HG03457 (cell line): Measurements from ENCODE around the gene SERPINB2.

Experiments used
- ATAC-seq: cut with Tn5 transposase; IDR thresholded peaks from one replicate; pipeline ENCODE4 v1.9.1; 2021; ENCODE audit warnings: moderate number of reproducible peaks; ENCODE audit not compliant: unreplicated experiment

SERPINB2 gene, protein sequence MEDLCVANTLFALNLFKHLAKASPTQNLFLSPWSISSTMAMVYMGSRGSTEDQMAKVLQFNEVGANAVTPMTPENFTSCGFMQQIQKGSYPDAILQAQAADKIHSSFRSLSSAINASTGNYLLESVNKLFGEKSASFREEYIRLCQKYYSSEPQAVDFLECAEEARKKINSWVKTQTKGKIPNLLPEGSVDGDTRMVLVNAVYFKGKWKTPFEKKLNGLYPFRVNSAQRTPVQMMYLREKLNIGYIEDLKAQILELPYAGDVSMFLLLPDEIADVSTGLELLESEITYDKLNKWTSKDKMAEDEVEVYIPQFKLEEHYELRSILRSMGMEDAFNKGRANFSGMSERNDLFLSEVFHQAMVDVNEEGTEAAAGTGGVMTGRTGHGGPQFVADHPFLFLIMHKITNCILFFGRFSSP

DNA sequence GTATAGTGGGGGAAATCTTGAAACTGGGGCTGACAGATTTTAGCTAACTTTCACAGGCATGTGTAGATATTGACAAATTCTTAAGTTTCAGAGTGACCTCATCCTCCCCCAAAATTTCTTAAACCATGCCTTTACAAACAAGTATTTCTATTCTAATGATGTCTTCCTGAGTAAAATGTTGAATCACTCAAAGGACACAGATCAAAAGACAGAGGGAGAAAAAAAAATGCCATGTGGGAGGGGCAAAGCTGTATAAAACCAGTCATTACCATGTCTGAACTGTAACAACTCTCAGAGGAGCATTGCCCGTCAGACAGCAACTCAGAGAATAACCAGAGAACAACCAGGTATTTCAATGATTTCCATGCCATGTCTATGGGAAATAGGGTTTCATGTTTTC is at the start of gene SERPINB2:
Gene SERPINB2 (plus strand): TSS at position 282 of the 400 bp plus-strand sequence. CDS start 3,740 bp downstream, outside the sequence.
- no peak for ATAC-seq

DNA sequence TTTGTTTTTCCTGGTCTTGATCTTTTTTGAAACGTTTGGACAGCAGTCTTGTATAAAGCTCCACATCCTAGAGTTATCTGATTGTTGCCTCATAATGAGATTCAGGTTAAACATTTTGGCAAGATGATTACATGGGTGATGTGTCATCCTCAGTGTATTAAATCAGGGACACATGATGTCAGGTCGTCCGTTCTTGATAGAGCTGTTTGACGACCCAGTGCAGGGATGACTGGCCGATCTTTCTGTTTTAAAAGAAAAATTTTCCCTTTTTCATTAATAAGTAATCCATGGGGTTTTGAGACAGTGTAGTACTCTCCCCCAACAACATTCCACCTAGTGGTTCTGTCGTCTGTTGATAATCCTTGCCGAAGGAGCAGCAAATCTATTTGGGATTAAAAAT is 44.5 kb upstream of the SERPINB2 start:
- no peak for ATAC-seq

- ATAC-seq = no peak
These were observed 43.3 kb upstream of the SERPINB2 start for GRCh38 chr18:63844254-63844653.

GRCh38 chr18:63848159-63848558 is 39.3 kb upstream of the SERPINB2 start:
- no peak for ATAC-seq

DNA sequence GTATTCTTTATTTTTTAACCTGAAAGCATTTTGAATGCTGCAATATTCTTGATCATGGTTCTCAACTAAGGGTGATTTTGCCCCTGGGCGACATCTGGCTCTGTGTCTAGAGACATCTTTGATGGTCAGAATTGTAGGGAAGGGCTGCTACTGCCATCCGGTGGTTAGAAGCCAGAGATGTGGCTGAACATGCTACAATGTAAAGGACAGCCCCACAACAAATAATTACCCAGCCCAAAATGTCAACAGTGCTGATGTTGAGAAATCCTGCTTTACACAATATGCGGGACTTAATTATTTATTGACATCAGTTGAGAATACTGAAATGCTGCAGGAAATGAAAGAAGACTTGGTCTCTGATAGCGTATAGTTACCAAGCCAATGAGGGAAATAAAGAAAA is 37.5 kb upstream of the SERPINB2 start:
- peak; percentile 64 for ATAC-seq

- ATAC-seq = no peak
These were observed 36.9 kb upstream of the SERPINB2 start for GRCh38 chr18:63850636-63851035.

- no peak for ATAC-seq
These were observed 29.0 kb upstream of the SERPINB2 start for GRCh38 chr18:63858456-63858855.

DNA sequence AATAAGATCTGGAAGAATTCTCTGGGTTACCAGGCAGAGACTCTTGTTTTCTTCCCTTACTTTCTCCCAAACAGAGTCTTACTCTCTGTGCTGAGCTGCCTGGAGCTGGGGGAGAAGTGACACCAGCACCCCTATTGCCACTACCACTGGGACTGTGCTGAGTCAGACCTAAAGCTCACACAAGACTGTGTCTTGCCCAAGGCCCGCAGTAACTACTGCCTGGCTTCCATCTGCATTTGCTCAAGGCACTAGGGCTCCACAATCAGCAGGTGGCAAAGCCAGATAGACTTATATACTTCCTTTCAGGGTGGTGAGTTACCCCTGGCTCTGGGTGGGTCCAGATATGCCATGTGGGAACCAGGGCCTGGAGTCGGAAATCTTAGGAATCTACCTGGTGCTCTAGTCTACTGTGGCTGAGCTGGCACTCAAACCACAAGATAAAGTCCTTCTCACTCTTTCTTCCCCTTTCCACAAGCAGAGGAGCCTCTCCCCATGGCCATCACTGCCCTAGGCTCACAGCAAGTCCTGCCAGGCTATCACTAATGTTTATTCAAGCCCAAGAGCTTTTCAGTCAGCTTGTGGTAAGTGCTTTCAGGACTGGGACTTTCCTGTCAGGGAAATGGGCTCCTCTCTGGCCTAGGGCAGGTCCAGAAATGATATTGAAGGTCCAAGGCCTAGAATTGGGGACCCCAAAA is 27.6 kb upstream of the SERPINB2 start:
- no peak for ATAC-seq

GRCh38 chr18:63860531-63860930 is 27.0 kb upstream of the SERPINB2 start:
- no peak for ATAC-seq

- ATAC-seq = no peak
These were observed 20.0 kb upstream of the SERPINB2 start for GRCh38 chr18:63867368-63868125.

- ATAC-seq = no peak
These were observed 19.0 kb upstream of the SERPINB2 start for GRCh38 chr18:63868546-63868945.

DNA sequence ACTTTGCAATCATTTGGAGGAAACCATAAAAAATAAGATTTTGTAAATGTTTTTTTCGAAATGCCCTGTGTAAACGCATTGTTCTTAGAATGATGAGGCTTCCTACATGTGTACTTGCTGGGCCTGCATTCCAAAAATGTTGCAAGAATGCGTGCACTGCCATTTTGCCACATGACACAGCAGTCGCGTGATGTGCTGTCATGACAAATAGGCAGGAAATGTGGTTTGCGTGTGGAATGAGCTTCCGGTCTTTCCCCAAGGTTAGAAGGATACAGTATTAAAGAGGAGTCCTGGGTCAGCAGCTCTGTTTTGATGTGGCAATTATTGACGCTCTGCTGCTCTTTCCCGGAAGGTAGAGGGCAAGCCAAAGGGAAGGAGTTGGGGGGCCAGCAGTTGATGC is 18.1 kb upstream of the SERPINB2 start:
- no peak for ATAC-seq

- ATAC-seq = no peak
These were observed 17.7 kb upstream of the SERPINB2 start for GRCh38 chr18:63869851-63870250.

GRCh38 chr18:63871836-63872235 is 15.7 kb upstream of the SERPINB2 start:
- ATAC-seq = no peak

DNA sequence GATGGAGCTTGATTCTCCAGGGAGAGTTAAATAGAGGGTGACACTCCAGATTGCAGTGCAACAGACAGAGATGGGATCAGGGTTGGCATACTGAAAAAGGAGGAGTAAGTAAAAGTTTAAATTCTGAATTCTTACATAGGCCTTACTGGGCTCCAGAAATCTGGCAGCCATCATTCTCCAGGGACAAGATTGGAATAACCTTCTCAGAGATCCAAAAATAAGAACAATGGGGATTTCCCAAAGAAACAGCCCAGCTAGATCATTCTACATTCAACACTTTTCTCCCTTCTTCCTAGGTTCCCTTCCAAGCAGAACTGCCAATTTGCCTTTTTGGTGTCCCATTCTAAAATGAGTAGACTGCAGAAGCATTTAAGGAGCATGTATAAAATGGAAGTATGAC is 14.9 kb upstream of the SERPINB2 start:
- no peak for ATAC-seq

- ATAC-seq = no peak
These were observed 9.2 kb upstream of the SERPINB2 start for GRCh38 chr18:63878343-63878742.

GRCh38 chr18:63878925-63879324 is 8.6 kb upstream of the SERPINB2 start:
- ATAC-seq = no peak

- ATAC-seq = no peak
These were observed 7.8 kb upstream of the SERPINB2 start for GRCh38 chr18:63879709-63880108.

GRCh38 chr18:63881851-63882250 is 5.7 kb upstream of the SERPINB2 start:
- ATAC-seq = no peak

DNA sequence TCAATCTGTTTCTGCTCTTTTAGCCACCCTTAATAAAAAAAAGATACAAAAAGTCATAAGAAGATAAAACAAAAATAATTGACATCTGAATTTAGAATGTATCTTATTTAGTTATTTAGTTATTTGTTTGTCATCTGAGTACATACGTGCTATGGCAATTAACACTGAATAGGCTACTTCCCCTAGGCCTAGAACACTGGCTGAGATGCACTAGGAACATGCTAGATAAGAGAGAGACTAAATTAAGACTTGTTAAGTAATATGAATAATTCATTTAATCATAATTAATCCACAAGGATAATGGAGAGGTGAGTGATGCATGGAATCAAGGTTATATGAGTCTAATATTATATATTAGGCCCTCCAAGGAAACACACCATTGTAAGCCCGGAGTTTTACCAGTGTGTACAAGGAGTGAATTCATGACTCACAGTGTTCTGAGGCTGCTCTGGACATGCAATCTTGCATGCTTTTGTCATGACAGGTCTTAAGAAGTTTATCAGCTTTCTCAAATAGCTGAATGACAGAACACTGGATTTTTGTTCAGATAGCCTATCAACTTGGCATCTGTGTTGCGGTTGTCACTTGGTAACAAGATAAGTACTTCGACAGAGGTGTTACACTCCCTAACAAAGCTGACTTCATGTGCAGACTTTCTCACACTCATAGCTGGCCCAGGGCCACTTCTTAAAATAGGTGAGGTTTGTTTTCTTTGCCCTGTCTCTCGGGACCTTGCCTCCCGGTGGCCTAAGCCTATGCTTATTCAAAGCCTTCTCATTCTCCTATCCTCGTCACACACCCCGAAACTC is 5.0 kb upstream of the SERPINB2 start:
- no peak for ATAC-seq

GRCh38 chr18:63883617-63884016 is 3.9 kb upstream of the SERPINB2 start:
- no peak for ATAC-seq
